OCI-LY1 (cell line): ENCODE results near the gene HMOX1.

Experiments used
- CTCF ChIP-seq: fragments of 200-600 bp; sonication (generic), shearing (Covaris generic); IDR thresholded peaks from 2 replicates; pipeline ENCODE4 v1.5.1; 2017; ENCODE audit warnings: mild to moderate bottlenecking, antibody characterized with exemption, low read length, moderate library complexity, mixed read lengths
- EZH2 ChIP-seq: fragments of 200-600 bp; sonication (generic), shearing (Covaris generic); IDR thresholded peaks from 2 replicates; pipeline ENCODE4 v1.8.0; 2017; ENCODE audit warnings: borderline replicate concordance, mixed run types, mild to moderate bottlenecking, antibody characterized with exemption, low read length, moderate library complexity, mixed read lengths

- TF ChIP-seq CTCF (no peak), EZH2 (no peak)
Measured at GRCh38 chr22:35378621-35379020, 2.3 kb upstream of the HMOX1 start.
